HG03103 (cell line): ENCODE measurements around the gene GRIK2.
"Not testable (repeated sequence)": the region's sequence is repeated elsewhere in the genome, so short reads cannot be mapped to it uniquely, and the experiment has no call there.

Experiments used
- ATAC-seq: cut with Tn5 transposase; IDR thresholded peaks from one replicate; pipeline ENCODE4 v1.9.1; 2021; ENCODE audit warnings: low read depth; ENCODE audit not compliant: unreplicated experiment

Gene GRIK2

DNA sequence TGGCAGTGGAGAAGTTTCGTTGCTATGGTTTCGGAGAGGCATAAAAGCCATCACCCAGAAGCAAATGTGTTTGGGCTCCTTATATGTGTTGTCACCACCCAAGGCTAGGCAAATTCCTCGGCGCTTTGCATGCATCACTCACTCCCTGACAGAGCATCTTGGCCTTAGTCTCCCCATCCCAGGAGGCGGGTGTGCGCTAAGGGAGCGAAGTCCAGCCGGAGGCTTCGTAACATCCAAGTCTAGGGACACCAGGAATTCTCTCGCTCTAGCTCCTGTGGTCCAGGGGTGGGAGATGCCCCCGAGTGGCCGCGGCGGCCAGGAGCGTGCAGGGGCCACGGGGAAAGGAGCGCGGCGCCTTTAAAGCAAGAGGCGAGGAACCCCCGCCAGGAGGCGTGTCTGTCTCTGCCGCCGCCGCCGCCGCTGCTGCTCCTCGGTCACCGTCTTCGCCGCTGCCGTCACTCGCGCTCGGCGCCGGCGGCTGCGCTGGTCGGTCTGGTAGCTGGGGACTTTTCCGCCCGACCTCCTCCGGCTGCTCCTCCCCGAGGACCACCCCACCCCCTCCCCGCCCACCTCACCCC is at the start of gene GRIK2:
Gene GRIK2, plus strand, starts transcription at position 458 of the 578 bp plus-strand sequence.
- ATAC-seq: peak; percentile 49

DNA sequence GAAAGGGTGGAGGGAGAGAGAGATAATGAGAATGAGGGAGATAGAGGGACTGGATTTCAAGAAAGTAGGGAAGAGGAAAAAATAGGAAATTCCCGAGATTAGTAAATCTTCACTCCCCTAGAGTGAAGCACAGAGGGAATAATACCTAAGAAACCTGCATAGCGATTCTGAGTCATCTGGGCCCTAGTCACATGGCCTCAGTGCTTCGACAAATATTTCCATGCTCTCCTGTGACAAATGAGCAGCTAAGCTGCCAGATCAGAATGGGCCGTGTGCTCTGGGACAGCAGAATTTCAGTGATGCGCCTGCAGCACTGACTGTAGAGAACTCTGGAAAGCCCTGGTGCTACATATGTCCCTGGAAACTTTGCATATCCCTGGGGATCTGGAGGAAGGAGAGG is 48.6 kb upstream of the GRIK2 start:
- no peak for ATAC-seq

DNA sequence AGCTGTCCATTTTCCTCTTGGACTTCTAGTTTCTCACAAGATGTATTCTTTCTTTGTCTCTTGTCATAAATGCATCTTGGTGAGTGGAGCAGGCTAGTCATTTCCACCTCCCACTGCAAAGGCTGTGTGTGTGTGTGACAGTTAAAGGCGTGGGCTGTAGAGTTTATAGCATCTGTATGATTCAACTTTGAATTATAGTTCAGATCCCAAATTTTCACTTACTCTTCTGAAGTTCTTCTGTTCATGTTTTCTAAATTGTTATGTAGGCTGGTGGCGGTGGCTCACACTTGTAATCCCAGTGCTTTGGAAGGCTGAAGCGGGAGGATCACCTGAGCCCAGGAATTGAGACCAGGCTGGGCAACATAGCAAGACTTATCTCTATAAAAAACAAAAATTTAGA is 44.7 kb upstream of the GRIK2 start:
- no peak for ATAC-seq

DNA sequence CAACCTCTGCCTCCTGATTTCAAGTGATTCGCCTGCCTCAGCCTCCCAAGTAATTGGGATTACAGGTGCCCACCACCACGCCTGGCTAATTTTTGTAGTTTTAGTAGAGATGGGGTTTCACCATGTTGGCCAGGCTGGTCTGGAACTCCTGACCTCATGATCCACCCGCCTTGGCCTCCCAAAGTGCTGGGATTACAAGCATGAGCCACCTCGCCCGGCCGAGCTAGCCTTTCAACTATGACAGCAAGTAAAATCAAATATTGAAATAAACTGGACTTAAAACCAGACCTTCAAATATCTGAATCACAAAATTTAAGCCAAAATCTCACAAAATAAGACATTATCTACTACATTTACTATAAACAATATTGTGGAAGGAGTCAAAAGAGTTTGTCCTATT is 42.9 kb upstream of the GRIK2 start:
- not testable (repeated sequence) for ATAC-seq

DNA sequence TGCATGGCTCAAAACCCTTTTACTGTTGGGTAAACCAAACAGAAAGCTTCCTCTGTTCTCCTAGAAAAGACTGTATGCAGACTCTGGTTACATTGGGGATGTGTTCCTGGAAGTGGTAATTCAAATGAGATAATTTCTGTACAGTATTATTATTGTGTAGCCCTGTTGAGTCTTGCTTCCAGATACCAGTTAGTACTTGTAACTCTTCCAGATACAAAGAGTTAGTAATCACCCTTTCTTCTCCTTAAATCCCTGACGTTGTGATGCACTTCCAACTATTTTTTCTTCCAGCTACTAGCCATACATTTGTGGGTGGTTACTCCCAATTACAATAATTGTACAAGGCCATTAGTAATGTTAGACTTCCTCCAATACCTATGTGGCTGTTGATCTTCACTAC is 42.3 kb upstream of the GRIK2 start:
- no peak for ATAC-seq

DNA sequence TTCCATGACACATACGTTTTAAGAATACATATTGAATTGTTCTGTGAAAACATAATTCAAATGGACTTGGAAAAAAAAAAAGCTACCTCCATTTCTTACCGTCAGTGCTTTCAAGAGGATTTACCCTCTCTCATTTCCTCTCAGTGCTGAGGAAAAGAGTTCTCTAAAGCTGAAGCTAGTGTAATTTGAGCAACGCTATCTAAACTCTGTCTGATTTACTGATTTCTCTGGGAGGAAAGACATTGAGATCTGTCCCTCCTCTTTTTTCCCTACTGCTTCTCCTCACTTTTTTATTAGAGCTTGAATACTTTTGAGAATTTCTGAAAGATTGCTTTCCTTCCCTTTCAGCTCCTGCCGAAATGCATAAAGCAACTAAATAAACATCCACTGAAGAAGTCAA is 41.2 kb upstream of the GRIK2 start:
- no peak for ATAC-seq

DNA sequence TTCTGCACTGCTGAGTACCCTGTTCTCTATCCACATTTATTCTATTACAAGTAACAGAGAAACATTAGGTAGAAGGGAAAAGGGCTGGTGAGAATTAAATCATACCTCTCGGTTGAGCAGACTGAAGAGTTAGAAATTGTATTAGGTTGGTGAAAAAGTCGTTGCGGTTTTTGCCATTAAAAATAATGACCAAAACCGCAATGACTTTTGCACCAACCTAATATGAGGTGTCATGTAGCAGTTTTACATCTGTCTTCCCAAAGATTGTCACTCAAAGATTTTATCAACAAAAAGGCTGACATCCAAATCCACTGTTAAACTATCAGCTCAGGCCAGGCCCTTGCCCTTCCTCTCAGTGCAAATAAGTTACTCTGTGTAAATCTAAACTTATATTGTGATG is 28.3 kb upstream of the GRIK2 start:
- no peak for ATAC-seq

DNA sequence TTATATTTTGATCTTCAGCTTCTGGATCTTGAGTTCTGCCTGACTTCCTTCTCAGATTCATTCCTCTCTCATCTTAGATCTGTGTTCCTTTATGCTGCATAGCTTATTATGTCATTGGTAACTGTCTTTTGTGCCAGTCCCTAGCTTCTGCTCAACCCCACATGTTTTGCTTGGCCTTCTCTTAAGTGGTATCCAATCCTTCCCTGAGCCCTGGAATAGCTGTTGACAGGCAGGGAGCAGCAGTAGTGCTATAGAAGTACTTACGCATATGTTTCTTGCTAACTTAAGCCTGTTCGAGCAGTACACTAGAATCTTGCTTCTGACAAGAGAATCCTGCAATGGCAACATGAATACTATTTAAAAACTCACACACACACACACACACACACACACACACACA is 13.6 kb upstream of the GRIK2 start:
- no peak for ATAC-seq

DNA sequence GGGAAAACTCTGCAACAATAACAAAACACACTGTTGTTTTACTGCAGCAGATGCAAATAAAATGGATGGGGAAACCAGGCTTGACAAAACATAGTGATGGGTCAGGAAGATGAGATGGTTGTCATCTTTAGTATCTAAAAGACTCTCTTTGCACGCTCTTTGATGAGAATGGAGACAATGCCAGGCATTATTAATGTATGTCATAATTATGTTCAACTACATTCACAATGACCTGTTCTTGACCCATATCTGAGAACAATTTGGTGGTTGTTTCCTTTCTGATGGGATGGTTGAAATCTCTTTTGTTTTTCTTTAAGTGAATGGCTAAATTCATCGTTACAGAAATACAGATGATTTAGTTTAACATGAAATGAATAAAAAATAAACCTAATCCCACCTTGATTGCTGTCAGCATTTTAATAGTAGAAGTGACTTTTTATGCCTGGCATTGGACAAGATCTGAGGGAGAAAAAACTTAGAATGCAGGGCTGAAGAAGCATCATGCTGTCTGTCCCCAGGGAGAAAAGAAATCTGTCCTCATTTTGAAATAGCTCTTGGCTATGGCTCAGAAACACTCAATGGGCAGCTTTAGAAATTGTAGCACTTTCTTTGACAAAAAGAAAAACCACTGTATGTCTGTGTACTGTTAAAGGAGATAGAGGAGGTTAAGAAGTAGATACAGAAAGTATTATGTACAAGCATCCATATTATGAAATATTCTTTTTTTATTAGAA is 12.4 kb upstream of the GRIK2 start:
- no peak for ATAC-seq

DNA sequence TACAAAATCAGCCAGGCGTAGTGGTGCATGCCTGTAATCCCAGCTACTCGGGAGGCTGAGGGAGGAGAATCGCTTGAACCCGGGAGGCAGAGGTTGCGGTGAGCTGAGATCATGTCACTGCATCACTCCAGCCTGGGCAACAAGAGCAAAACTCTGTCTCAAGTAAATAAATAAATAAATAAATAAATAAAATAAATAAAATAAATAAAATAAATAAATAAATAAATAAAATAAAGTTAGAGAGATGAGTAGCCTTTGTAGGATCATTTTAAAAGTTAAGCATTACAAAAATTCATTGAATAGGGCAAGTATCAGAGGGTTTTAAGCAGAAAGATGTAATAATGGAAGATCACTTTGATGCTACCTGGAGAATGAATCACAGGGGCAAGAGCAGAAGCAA is 9.8 kb upstream of the GRIK2 start:
- not testable (repeated sequence) for ATAC-seq

DNA sequence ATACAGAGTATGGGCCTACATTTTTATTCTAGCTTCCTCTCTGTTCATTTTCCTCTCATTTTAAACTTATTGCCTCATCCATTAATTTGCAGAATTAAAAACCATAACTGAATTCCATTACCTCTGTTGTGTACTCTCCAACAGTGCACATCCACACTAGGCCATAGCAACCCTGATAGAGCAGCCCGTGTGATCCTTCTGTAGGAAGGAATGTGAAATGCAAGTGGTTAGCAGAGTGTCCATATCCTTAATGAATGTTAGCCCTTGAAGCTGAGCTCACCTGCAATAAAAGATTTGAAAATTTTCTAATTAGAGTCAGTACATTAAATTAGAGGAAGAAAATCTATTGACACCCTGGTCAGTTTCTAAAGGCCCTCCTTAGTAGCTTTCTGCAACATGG is 6.5 kb upstream of the GRIK2 start:
- ATAC-seq: no peak

DNA sequence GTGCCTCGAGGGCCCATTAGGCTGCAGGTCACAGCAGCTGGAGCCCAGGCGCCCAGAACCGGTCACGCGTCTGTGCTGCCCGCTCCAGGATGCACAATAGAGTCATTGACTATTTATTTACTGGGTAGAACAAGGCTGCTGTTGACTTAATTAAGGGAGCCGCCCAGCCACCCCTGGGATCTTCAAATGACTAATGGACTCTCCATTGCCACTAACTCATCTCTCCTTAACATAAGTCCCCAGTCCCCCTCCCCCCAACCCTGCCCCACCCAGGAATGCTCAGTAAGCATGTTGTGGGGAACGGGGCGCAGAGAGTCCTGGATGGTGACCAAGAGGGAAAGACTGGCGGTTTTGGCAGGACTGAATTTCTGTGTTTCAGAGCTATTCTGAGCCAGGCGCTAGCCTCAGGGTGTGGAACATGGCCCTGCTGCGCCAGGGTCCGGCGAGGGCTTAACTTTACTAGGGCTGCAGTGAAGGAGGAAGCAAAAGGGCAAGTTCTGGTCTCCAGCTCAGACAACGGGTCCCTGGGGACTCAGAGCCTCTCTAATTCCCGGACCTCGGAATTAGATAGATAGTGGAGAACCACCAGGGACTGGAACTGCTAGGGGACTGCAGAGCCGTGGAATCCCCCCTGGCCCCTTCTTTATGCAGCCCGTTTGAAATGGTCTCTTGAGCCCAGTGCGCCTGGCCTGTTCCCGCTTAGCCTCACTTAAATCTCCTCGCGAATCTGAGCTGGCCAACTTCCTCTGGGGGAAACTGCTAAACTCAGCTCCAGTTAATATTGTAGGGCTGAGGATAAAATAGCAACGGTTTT is 1.5 kb upstream of the GRIK2 start:
- ATAC-seq: no peak

DNA sequence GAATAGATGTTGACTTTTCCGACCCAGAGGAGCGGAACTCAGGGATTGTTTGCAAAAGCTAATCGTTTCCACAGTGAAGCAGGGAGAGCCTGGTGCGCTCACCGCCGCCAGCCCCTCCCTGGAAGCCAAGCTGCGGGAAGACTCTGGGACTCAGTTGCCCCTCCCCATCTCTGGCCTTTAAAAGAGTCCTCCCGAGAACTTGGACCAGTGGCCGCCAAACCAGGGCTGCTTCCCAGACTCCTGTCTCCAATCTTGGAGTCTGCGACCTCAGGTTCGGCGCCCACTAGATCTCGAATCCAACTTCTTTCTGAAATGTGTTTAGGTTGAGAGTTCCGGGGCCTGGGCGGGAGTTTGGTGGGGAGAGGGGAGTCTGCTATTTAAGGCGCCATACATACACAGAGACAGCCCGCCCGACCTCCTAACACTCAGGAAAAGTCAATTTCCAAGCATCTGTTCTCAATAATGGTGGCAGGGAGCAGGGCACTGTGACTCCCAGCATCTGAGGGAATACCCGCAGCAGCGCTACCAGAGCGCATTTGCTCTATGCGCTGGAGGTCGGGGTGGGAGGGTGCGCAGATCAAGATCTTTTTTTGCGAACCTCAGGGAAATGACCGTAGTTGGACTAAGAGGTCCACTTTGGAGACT is 800 bp upstream of the GRIK2 start:
- ATAC-seq: no peak

DNA sequence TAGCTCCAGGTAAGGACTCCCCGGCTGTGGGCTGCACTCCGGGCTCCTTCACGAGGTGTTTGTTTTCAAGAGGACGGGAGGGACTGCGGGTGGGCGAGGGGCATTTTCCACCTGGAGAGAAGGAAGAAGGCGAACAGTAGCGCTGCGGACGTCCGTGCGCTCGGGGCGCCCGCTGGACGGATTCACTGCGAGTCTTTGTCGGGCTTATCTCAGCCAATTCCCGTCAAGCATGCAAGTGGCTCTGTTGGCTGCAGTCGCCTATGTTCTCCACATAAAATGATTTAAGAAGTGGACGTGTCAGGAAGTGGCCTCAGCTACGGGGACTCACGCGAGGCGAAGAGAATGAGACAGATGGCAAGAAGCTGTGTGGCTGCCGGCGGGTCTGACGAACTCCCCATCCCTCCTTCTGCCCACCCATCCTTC is 332 bp downstream of the GRIK2 start:
- peak; percentile 24 for ATAC-seq

DNA sequence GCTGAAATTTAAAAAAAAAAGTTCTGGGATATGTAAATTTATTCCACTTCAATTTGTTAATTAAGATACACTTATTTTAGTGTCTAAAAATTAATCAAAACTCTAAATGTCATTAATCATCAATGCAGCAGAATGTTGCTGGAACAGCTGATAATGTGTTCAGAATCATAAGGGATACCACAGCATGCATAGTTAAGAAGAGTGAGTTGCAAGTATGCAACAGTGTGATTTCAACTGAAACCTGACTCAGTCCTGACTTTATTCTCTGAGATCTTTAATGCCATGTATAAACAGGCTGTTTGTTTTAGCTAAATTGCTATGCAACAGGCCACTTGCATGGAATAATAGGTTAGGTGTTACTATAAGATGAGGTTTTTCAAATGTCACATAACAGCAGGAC is 1.4 kb downstream of the GRIK2 start:
- ATAC-seq: no peak

DNA sequence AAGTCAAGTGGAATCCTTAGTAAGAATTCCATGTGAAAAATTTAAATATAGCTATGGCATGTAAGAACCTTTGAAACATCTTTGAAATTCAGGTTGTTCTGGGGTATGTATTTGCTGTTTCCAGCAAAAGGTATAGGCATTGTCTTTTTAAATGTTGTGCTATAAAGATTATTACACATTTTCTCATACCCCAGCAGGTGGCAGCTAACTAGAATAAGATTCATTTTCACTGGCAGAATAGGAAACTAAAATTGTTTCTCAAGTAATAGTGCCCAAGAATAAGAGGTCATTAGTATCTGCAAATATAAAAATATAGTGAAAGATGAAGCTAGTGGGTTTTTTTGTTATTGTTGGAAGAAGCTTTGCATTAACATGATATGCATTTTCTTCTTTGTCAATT is 1.8 kb downstream of the GRIK2 start:
- ATAC-seq: no peak

DNA sequence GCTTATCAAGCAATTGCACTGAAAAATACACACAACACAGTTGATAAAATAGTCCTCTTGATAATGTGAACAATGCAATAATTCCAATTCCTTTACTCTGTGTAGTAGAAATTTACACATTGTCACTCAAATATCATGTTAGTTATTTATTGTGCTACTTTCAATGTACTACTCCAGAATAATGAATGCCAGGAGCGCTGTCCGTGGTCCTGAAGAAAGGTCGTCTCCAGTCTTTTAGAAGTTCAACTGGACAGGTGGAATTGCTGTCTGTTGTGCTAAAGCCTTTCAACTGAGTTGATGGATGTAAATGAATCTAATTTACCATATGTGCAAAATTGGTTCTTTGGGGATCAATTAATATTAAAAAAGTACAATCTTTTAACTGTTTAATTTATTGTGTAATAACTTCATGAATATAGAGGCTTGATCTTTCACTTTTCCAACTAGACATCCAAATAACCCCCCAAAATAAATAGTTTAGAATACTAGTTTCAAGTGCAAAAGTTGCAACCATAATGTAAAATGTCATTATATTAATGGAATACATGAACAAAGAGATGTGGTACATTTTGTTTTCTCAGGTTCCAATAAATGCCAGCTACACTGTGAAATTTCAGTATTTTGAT is 3.2 kb downstream of the GRIK2 start:
- ATAC-seq: no peak

DNA sequence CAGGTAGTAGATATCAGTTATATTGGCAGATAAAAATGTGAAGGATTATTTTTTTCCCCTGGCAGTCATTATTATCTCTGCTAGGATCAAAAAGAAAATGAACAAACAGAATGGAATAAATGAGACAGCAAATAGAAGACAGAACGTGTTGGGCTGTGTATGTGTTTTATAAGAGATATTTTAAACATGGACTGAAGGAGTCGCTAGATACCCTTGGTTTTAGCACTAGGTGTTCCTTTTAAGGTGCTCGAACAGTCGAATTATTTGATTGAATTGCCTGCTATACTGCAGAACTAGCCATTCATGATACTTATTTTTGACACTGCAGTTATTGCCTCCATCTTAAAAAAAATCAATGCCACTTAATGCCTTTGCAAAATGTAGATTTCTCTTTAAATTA is 3.7 kb downstream of the GRIK2 start:
- no peak for ATAC-seq

DNA sequence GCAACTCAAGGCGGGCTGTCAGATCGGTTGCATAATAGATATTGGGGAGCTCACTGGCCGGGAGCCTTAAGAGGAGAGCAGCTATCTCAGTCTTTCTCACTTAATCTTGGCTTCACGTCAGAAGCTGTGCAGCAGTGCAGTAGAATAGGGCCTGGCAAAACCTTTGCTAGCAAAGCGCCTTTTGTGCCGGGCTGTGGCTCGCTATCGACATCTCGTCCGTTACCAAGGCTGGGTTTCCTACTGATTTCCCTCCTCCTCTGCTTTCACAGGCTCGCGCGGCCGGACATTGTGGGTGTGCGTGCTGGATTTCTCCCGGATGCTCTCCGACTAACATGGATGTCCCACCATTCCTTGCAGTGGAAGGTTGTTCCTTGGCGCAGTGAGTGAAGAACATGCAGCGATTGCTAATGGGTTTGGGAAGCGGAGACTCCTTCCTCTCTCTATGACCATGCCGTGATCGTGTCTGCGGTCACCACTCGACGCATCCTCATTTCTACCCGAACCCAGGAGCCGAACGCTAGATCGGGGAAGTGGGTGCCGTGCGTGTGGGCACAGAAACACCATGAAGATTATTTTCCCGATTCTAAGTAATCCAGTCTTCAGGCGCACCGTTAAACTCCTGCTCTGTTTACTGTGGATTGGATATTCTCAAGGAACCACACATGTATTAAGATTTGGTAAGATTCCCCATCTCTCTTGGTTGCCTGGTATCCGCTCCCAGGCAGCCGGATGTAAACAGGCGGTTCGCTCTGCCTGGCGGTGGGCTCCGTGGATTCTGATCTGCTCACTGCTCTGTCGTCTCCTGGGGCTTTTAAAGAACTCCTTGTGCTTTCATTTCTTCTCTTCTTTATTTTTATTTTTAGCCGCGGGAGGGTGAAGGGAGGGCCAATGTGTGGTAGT is 5.5 kb downstream of the GRIK2 start:
- ATAC-seq: no peak
